GM18873 (cell line): Measurements from ENCODE around the gene KCNN4.
"Not testable (repeated sequence)": the region's sequence is repeated elsewhere in the genome, so short reads cannot be mapped to it uniquely, and the experiment has no call there.

ENCODE experiments used
- ATAC-seq: cut with Tn5 transposase; IDR thresholded peaks from one replicate; pipeline ENCODE4 v1.9.1; 2021; ENCODE audit warnings: mild to moderate bottlenecking, moderate library complexity, moderate number of reproducible peaks; ENCODE audit not compliant: unreplicated experiment, low FRiP score

The KCNN4 gene

DNA sequence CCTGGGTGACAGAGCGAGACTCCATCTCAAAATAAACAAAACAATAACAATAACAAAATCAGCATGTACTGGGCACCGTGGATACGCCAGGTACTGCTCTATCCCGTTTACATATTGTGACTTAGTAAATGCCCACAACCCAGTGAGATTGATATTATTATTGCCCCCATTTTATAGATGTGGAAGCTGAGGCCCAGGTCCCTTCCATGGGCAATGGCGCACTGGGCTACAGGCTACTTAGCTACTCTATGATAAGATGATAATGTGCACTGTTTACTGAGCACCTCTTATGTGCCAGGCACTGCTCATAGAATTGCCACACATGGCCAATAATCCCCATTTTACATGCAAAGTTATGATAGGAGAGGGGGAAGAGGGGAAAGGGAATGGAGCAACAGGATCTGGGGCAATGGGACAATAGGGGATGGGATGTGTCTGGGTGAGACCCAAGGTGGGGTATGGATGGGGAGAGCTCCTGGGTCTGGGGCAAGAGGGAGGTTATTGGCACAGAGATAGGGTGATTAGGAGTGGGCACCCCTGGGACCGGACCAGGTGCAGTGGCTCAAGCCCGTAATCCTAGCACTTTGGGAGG, 5.4 kb downstream of the KCNN4 start:
- ATAC-seq, result no peak

- not testable (repeated sequence) for ATAC-seq
Measured at GRCh38 chr19:43774940-43775258, 5.9 kb downstream of the KCNN4 start.

DNA sequence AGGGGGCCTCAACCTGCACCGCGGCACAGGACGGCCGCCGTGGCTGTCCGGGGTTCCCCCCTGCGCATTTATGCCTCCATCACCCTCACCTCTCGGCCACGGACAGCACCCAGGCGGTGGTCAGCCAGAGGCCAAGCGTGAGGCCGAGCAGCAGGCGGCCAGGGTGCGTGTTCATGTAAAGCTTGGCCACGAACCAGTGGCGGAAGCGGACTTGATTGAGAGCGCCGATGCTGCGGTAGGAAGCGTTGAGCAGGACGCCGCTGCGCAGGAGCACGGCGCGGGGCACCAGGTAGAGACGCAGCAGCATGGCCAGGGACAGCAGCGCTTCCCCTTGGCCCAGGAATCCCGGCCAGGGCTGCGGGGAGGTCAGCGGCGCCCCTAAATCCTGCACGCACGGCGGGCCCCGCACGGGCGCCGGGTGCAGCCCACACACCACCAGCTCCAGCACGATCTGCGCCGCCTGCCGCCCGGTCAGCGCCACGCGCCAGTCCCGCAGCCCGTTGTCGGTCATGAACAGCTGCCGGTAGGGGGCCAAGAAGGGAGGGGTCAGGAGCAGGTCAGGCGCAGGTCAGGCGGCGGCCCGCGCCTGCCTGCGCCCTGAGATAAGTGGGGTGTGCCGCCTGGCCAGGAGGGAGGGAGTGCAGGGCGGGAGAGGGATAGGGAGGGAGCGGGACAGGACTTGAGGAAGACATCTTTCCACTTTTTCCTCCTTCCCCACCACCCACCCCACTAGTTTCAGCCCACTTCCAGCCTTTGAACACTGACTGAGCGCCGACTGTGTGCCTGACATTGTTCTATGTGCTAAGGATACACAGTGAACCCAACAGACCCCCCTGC, 6.5 kb downstream of the KCNN4 start:
- ATAC-seq, result no peak

DNA sequence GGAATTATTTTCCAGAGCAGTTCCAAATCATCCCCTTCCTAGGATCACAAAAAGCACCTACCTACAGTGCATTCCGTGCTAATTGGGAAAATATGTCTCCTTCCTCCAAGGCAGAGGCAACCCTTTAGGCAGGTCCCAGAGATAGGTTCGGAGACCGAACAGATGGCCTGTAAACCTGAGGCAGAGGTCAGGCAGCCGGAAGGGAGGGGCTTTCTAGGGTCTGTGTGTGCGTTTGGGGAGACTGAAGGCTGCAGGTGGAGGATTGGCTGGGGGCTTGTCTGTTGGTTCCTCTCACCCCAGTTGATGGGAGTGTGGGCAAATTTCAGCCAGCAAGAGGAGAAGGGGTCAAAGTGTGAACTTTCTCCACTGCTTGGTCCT, 7.1 kb downstream of the KCNN4 start:
- ATAC-seq, result no peak

- no peak for ATAC-seq
Measured at GRCh38 chr19:43769256-43769655, 11.5 kb downstream of the KCNN4 start.

GRCh38 chr19:43768273-43769050, 12.3 kb downstream of the KCNN4 start:
- ATAC-seq, result no peak

GRCh38 chr19:43767818-43768217, 13.0 kb downstream of the KCNN4 start:
- no peak for ATAC-seq

DNA sequence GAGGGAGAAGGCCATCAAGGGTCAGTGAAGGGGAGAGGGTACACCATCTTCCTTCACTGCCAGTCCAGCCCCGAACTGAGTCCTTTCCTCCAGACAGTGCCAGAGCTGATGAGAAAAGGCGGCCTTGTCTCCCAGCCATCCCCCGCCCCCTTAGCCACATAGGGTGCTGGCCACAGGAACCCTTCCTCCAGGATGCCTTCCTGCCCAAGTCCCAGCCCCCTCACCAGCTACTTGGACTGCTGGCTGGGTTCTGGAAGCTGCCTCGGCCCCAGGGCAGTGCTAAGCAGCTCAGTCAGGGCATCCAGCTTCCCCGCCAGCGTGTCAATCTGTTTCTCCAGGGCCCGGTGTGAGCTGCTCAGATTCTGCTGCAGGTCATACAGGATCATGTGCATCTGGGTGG, 13.5 kb downstream of the KCNN4 start:
- no peak for ATAC-seq

GRCh38 chr19:43766755-43767043, 14.1 kb downstream of the KCNN4 start:
- ATAC-seq, result no peak

GRCh38 chr19:43765109-43765876, 15.5 kb downstream of the KCNN4 start:
- peak; percentile 64 for ATAC-seq

DNA sequence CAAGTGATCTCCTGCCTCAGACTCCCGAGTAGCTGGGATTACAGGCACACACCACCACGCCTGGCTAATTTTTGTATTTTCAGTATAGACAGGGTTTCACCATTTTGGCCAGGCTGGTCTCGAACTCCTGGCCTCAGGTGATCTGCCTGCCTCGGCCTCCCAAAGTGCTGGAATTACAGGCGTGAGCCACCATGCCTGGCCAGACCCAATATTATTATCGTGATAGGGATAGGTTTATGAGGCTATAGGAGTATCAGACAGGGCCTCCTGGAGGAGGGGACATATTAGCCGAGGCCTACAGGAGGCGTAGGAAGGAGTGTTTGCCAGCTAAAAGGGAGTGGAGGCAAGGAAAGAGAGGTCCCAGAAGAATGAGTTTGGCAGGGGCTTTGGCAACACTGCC, 16.1 kb downstream of the KCNN4 start:
- not testable (repeated sequence) for ATAC-seq

DNA sequence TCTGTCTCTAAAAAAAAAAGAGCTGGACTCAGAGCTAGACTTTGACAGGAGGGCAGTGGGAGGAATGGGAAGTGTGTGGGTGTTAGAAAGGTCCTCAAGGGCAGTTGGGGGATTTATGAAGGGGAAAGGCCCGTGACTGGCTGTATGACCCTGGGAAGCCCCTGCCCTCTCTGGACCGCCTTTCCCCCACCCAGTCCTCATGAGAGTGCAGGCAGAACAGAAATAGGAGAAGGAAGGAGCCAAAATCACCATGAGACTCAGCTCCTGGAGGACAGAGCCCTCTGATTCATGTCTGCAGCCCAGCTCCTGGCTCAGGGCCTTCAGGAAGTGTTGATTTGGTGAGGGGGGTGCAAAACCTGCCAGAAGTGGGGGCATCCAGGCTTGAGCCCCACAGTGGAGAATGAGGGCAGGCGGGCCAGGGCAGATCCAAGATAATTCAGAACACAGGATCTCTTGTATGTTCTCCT, 17.3 kb downstream of the KCNN4 start:
- ATAC-seq, result no peak

DNA sequence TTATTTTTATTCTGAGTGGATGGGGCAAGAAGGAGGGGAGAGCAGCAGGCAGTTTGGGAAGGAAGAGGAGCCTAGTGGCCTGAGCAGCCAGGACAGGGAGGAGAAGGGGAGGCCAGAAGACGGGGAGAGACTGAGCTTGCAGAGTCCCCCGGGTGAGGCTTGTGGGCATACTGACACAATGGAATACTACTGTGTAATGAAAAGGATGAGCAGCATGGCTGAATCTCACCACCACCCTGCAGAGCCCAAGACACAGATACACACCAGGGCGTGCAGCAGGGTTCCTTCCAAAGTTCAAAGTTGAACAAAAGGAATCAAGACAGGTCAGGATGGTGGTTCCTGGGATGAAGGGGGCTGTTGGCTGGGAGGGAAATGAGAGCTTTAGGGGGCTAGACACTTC, 18.0 kb downstream of the KCNN4 start:
- no peak for ATAC-seq

GRCh38 chr19:43760941-43761340, 19.8 kb downstream of the KCNN4 start:
- no peak for ATAC-seq

DNA sequence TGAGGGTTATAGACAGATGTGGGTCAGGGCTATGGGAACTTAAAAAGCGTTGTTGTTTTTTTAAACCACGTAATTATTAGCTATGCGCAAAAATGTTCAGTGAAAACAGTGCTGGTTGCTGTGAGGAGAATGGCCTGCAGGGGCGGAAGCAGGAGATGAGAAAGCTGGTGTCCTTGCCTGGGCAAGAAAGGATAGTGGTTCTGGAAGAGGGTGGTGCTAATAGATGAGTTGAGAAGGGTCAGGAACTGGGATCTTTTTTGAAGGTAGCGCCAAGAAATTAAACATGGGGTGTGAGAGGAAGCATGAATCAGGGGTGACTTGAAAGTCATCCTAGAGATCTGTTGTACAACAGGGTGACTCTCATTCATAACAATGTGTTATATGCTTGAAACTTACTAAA, 21.3 kb downstream of the KCNN4 start:
- no peak for ATAC-seq

DNA sequence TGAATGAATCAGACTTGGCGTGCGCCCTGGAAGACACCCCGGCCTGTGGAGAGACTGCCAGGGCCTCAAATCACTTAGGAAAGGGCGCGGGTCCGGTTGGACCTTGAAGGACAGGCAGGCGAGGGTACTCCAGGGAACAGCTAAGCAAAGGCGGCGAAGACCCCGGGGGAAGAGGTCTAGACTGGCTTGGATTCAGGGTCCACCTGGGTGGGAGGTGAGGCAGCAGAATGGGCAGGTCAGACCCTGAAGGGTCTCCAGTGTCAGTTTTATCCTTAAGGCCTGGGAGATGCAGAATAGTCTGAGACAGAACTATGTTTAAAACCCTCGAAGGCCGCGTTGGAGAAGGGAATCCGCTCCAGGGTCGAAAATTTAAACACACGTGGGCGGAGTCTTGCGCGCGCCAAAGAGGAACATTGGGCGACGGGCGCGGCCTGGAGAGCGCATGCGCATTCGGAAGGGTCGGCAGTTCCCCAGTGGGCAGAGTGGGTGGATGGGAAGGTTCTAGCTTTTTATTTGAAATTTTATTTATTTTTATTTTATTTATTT, 25.4 kb downstream of the KCNN4 start:
- no peak for ATAC-seq

- ATAC-seq, result peak; percentile 44
Measured at GRCh38 chr19:43754503-43755255, 26.1 kb downstream of the KCNN4 start, which contains the start of gene SMG9. TSS of gene SMG9 (minus strand) at chr19:43754962. CDS start at chr19:43750741, 4,221 bp downstream.

GRCh38 chr19:43754253-43754502, 26.6 kb downstream of the KCNN4 start:
- no peak for ATAC-seq

DNA sequence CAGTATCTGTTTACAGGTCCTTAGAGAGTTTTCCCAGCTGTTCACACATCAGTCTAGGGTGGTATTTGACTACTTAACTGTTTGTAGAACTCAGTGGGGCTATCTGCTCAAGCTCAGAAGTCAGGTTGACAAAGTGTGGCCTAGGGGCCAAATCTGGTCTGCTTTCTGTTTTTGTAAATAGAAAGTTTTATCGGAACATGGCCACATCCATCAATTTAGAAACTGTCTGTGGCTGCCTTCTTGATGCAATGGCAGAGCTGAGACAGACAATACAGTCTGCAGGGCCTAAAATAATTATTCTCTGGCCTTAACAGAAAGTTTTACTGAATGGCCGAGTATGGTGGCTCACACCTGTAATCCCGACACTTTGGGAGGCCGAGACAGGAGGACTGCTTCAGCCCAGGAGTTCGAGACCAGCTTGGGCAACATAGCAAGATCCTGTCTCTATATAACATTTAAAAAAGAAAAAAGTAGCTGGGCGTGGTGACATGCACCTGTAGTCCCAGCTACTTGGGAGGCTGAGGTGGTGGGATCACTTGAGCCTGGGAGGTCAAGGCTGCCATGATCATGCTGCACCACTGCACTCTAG, 28.4 kb downstream of the KCNN4 start:
- ATAC-seq, result no peak
